D721Med (cell line): ENCODE results near the gene DPYSL4.

Experiments
- DNase-seq: peaks from one replicate; pipeline ENCODE4 v3.0.0; 2011; ENCODE audit warnings: low spot score; ENCODE audit not compliant: insufficient read length
- FAIRE-seq: peaks from 2 replicates; lab custom pipeline; 2011; peaks lifted over from hg19 to GRCh38; lab: Jason Lieb, UNC
- TF ChIP-seq, protein P1 (sequence below): IDR thresholded peaks from 2 replicates; pipeline ENCODE4 v1.5.1; 2012; ENCODE audit warnings: mild to moderate bottlenecking, control low read depth; ENCODE audit not compliant: insufficient read depth; ENCODE audit errors: missing control alignments

DPYSL4 gene

DNA sequence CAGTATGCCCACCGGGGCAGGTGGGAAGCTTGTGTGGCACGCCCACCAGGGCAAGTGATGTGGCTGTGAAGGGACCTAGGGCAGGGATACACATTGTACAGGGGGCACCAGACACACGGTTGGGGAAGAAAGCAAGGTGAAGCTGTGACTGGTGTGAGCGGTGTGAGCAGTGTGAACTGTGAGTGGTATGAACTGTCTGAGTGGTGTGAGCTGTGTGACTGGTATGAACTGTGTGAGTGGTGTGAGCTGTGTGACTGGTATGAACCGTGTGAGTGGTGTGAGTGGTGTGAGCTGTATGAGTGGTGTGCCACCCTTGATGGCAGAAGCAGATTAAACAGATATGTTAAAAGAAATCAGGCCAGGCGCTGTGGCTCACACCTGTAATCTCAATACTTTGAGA is 48.1 kb downstream of the DPYSL4 start:
- no peak for DNase-seq
- TF ChIP-seq, protein P1, sequence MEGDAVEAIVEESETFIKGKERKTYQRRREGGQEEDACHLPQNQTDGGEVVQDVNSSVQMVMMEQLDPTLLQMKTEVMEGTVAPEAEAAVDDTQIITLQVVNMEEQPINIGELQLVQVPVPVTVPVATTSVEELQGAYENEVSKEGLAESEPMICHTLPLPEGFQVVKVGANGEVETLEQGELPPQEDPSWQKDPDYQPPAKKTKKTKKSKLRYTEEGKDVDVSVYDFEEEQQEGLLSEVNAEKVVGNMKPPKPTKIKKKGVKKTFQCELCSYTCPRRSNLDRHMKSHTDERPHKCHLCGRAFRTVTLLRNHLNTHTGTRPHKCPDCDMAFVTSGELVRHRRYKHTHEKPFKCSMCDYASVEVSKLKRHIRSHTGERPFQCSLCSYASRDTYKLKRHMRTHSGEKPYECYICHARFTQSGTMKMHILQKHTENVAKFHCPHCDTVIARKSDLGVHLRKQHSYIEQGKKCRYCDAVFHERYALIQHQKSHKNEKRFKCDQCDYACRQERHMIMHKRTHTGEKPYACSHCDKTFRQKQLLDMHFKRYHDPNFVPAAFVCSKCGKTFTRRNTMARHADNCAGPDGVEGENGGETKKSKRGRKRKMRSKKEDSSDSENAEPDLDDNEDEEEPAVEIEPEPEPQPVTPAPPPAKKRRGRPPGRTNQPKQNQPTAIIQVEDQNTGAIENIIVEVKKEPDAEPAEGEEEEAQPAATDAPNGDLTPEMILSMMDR, result no peak
- no peak for FAIRE-seq

DNA sequence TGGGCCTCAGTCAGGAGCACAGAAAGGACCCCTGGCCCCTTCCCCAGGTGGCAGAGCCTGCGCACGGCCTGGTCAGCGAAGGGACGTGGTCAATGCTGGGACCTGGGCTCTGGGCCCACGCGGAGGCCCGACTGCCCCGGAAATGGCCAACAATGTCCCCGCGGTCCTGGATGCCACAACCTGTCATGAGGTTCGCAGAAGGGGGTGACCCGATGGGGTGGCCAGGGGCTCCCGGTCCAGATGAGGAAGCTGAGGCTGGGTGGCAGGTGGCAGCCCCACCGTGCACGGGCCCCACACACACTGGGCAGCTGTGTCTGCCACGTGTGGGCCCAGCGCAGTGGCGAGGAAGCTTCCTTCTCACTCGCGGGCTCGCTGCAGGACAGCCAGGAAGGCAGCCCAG is 49.4 kb downstream of the DPYSL4 start:
- FAIRE-seq (no peak), DNase-seq (no peak)
- TF ChIP-seq, protein P1, result no peak

DNA sequence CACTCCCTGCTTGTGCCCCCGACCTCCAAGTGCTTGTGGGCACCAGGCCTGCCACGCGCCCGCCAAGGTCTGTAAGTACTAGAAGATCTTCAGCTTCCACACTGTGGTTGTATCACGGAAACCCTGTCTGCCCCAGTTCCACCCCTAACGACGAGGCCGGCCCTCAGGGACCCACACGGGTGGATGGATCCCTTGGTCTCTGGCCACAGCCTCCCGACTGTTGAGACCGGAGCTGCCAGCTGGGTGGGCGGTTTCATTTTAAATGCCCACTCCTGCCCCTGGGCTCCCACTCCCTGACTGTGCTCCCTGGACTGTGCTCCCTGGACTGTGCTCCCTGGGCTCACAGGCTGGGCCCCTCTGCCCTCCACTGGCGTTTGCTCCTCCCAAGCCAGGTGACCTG is 50.1 kb downstream of the DPYSL4 start:
- FAIRE-seq (no peak), DNase-seq (no peak)
- TF ChIP-seq, protein P1, result no peak

DNA sequence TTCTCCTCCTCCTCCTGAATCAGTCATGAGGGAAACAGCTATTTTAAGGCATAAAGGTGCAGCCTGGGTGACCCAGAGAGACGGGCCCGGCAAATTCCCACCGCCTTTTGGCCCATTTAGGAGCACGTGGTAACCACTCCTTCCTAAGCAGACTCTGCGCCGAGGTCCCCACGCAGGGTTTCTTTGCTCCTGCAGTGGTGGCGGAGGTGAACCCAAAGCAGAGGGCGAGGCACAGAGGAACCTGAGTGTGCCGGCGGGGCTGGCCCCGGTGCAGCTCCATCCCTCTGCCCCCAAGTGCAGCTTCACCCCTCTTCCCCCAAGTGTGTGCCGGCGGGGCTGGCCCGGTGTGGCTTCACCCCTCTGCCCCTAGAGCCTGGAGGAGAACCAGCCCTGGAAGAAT is 50.6 kb downstream of the DPYSL4 start:
- TF ChIP-seq, protein P1, result no peak
- DNase-seq (no peak), FAIRE-seq (no peak)

DNA sequence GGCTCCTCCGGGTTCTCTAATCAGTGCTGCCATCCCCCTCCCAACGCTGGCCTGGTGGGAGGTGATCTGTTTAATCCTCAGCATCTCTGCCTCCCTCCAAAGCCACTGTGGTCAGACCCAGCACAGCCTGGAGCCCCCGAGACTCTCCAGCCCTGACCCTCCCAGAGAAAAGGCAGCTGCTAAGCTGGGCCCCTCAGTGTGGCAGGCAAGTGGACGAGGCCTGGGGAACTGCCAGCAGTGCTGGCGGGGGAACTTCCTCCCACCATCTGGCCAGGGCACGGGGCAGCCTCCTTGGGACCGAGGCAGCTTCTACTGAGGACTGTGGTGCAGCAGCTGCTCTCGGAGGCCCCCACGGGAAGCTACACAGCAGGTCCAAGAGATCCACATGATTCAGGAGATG is 51.1 kb downstream of the DPYSL4 start:
- no peak for FAIRE-seq
- no peak for DNase-seq
- TF ChIP-seq, protein P1, result no peak

DNA sequence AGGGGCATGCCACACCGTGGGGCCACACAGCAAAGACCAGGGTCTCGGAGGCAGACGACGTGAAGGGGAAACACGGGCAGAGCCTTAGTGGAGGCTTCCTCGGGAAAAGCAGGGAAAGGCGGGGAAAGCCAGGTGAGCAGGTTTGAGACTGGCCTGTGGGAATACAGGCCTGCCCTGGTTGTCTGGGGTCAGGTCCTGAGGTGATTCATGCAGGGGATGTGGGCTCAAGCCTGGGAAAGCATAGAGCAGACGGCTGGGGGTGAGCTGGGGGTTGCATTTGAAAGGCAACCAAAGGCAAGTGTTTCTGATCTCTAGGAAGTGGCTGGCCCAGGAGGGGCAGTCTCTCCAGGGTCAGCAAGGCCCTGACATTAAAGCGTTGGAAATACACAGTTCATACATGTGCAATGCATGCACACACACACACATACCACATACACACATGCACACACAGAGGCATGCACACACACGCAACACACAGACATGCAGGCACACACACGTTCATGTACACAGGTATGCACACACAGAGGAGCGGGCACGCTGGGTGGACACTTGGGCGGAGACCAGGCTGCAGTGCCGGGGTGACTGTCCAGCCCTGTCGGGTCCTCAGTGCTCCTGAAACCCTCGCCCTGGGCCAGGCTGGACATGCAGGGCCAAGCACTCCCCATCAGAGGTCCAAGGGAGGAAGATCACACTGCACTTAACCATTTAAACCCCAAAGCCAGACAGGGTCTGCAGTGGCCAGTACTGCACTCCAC is 51.8 kb downstream of the DPYSL4 start:
- DNase-seq (no peak), FAIRE-seq (no peak)
- TF ChIP-seq, protein P1, result no peak
